Measurements from ENCODE around the gene IL13. TPM values are rescaled to one million over a fixed set of nuclear protein-coding genes. Genes with fewer than 3 reads are reported as not detected.
"Not testable (repeated sequence)": the region's sequence is repeated elsewhere in the genome, so short reads cannot be mapped to it uniquely, and the experiment has no call there.

IL13 gene
- total RNA-seq, 2 experiments from 2014 or later: 0.24 to 0.49 TPM

- CTCF ChIA-PET: interaction anchor here (0.7 to 0.8 kb wide), 2 partner anchors 9 to 15 kb away, joined by 3 read pairs; no protein-coding TSS in a partner anchor
- H3K27me3 Mint-ChIP-seq (ENCODE audit: low read depth): no peaks in the 10 kb centered on the region
- no peaks in the 10 kb centered on the region for H3K9me3 Mint-ChIP-seq
- H3K4me1 Mint-ChIP-seq (ENCODE audit: low read depth): peaks cover 27% of the 10 kb centered on the region
- H3K27ac Mint-ChIP-seq: peak overlapping the region; percentile 17
- peak; percentile 58 for DNase-seq
- intact Hi-C loops (cut with micrococcal nuclease): loop anchor here (1.0 to 5.0 kb wide), 7 partner anchors 47 to 589 kb away; partner anchors contain the start of genes KIF3A and SLC22A4
- no peaks in the 10 kb centered on the region for H3K36me3 Mint-ChIP-seq (ENCODE audit: low read depth)
- H3K4me3 Mint-ChIP-seq: no peak overlapping the region
Observed at GRCh38 chr5:132687995-132688394, 30.0 kb downstream of the IL13 start.

GRCh38 chr5:132688536-132689339 is 30.8 kb downstream of the IL13 start:
- intact Hi-C loops (cut with micrococcal nuclease): loop anchor here (1.0 to 5.0 kb wide), 7 partner anchors 47 to 589 kb away; partner anchors contain the start of genes KIF3A and SLC22A4
- Mint-ChIP-seq H3K27ac (peak overlapping the region; percentile 17), H3K27me3 (ENCODE audit: low read depth) (no peaks in the 10 kb centered on the region), H3K4me1 (ENCODE audit: low read depth) (peaks cover 27% of the 10 kb centered on the region), H3K36me3 (ENCODE audit: low read depth) (no peaks in the 10 kb centered on the region), H3K9me3 (no peaks in the 10 kb centered on the region), H3K4me3 (no peak overlapping the region)
- peak; percentile 69 for DNase-seq
- CTCF ChIA-PET: interaction anchor here (0.8 to 1.1 kb wide), 2 partner anchors 10 to 302 kb away, joined by 3 read pairs; no protein-coding TSS in a partner anchor

- CTCF ChIA-PET: interaction anchor here (0.7 to 1.1 kb wide), 2 partner anchors 87 to 303 kb away, joined by 3 to 4 read pairs; partner anchors contain the start of gene SEPTIN8
- DNase-seq: no peak
- peaks cover 25% of the 10 kb centered on the region for H3K4me1 Mint-ChIP-seq (ENCODE audit: low read depth)
- no peaks in the 10 kb centered on the region for H3K27me3 Mint-ChIP-seq (ENCODE audit: low read depth)
- H3K9me3 Mint-ChIP-seq: no peaks in the 10 kb centered on the region
- H3K4me3 Mint-ChIP-seq: no peak overlapping the region
- H3K27ac Mint-ChIP-seq: peak overlapping the region; percentile 30
- no peaks in the 10 kb centered on the region for H3K36me3 Mint-ChIP-seq (ENCODE audit: low read depth)
- intact Hi-C loops (cut with micrococcal nuclease): loop anchor here (2.0 to 5.0 kb wide), 2 partner anchors 47 to 397 kb away; partner anchors contain the start of genes KIF3A and SLC22A4
Observed at GRCh38 chr5:132689513-132689912, 31.5 kb downstream of the IL13 start.

- no peaks in the 10 kb centered on the region for H3K9me3 Mint-ChIP-seq
- no peak overlapping the region for H3K4me3 Mint-ChIP-seq
- no peaks in the 10 kb centered on the region for H3K27me3 Mint-ChIP-seq (ENCODE audit: low read depth)
- peaks cover 21% of the 10 kb centered on the region for H3K4me1 Mint-ChIP-seq (ENCODE audit: low read depth)
- intact Hi-C loops (cut with micrococcal nuclease): no loop called here
- no peak for DNase-seq
- no peaks in the 10 kb centered on the region for H3K36me3 Mint-ChIP-seq (ENCODE audit: low read depth)
- no peak overlapping the region for H3K27ac Mint-ChIP-seq
- CTCF ChIA-PET: interaction anchor here (0.7 to 1.1 kb wide), 2 partner anchors 87 to 304 kb away, joined by 3 to 4 read pairs; partner anchors contain the start of gene SEPTIN8
Observed at GRCh38 chr5:132690156-132690555, 32.2 kb downstream of the IL13 start.

- DNase-seq; intact Hi-C loops (cut with micrococcal nuclease); H3K9me3 Mint-ChIP-seq; H3K27ac Mint-ChIP-seq; H3K36me3 Mint-ChIP-seq (ENCODE audit: low read depth); H3K4me3 Mint-ChIP-seq; H3K27me3 Mint-ChIP-seq (ENCODE audit: low read depth): not testable (repeated sequence)
- CTCF ChIA-PET: interaction anchor here (1.0 kb wide), 1 partner anchor 164 kb away, joined by 3 read pairs; no protein-coding TSS in a partner anchor
- H3K4me1 Mint-ChIP-seq (ENCODE audit: low read depth): peaks cover 20% of the 10 kb centered on the region
Observed at GRCh38 chr5:132691755-132692631, 34.0 kb downstream of the IL13 start.

- Mint-ChIP-seq H3K36me3 (ENCODE audit: low read depth) (no peaks in the 10 kb centered on the region), H3K4me3 (no peak overlapping the region), H3K27me3 (ENCODE audit: low read depth) (no peaks in the 10 kb centered on the region), H3K4me1 (ENCODE audit: low read depth) (peaks cover 20% of the 10 kb centered on the region), H3K9me3 (no peaks in the 10 kb centered on the region), H3K27ac (no peak overlapping the region)
- no peak for DNase-seq
- intact Hi-C loops (cut with micrococcal nuclease): no loop called here
- CTCF ChIA-PET: no interaction called here
Observed at GRCh38 chr5:132692632-132692967, 34.6 kb downstream of the IL13 start.

GRCh38 chr5:132695956-132696355 is 38.0 kb downstream of the IL13 start:
- peaks cover 14% of the 10 kb centered on the region for H3K36me3 Mint-ChIP-seq (ENCODE audit: low read depth)
- CTCF ChIA-PET: interaction anchor here (1.2 kb wide), 1 partner anchor 170 kb away, joined by 3 read pairs; no protein-coding TSS in a partner anchor
- intact Hi-C loops (cut with micrococcal nuclease): no loop called here
- H3K27me3 Mint-ChIP-seq (ENCODE audit: low read depth): no peaks in the 10 kb centered on the region
- H3K4me1 Mint-ChIP-seq (ENCODE audit: low read depth): no peaks in the 10 kb centered on the region
- no peak overlapping the region for H3K4me3 Mint-ChIP-seq
- no peak for DNase-seq
- no peaks in the 10 kb centered on the region for H3K9me3 Mint-ChIP-seq
- H3K27ac Mint-ChIP-seq: no peak overlapping the region

- Mint-ChIP-seq H3K36me3 (ENCODE audit: low read depth) (peaks cover 18% of the 10 kb centered on the region), H3K4me3 (no peak overlapping the region), H3K27me3 (ENCODE audit: low read depth) (no peaks in the 10 kb centered on the region), H3K4me1 (ENCODE audit: low read depth) (no peaks in the 10 kb centered on the region), H3K9me3 (no peaks in the 10 kb centered on the region), H3K27ac (no peak overlapping the region)
- CTCF ChIA-PET: interaction anchor here (0.6 to 1.8 kb wide), 2 partner anchors 10 to 129 kb away, joined by 3 to 5 read pairs; no protein-coding TSS in a partner anchor
- no peak for DNase-seq
- intact Hi-C loops (cut with micrococcal nuclease): no loop called here
Observed at GRCh38 chr5:132704875-132705274, 46.9 kb downstream of the IL13 start.

GRCh38 chr5:132708645-132709044 is 50.7 kb downstream of the IL13 start:
- Mint-ChIP-seq H3K27ac (no peak overlapping the region), H3K4me3 (no peak overlapping the region), H3K9me3 (no peaks in the 10 kb centered on the region), H3K36me3 (ENCODE audit: low read depth) (peaks cover 3% of the 10 kb centered on the region), H3K27me3 (ENCODE audit: low read depth) (no peaks in the 10 kb centered on the region), H3K4me1 (ENCODE audit: low read depth) (no peaks in the 10 kb centered on the region)
- DNase-seq: no peak
- CTCF ChIA-PET: interaction anchor here (1.4 to 1.5 kb wide), 2 partner anchors 10 to 182 kb away, joined by 3 to 9 read pairs; no protein-coding TSS in a partner anchor
- intact Hi-C loops (cut with micrococcal nuclease): no loop called here

Other genes starting within 250 kb of the IL13 start
- gene IRF1, start 167.4 kb upstream of the IL13 start, total RNA-seq: 10 to 100 TPM; 84.3 to 88.4 TPM
- not detected for gene IL5, start 114.7 kb upstream of the IL13 start, total RNA-seq
- gene RAD50, start 101.2 kb upstream of the IL13 start, total RNA-seq: 10 to 100 TPM; 39.1 to 42.4 TPM
- gene IL4, start 15.8 kb downstream of the IL13 start, total RNA-seq: not detected
- gene KIF3A, start 79.4 kb downstream of the IL13 start, total RNA-seq: 1 to 10 TPM; 5.0 to 6.1 TPM
- 1 to 10 TPM; 1.4 to 2.5 TPM for gene CCNI2, start 89.3 kb downstream of the IL13 start, total RNA-seq
- 10 to 100 TPM; 24.9 to 29.2 TPM for gene SEPTIN8, start 119.1 kb downstream of the IL13 start, total RNA-seq
- not detected for gene SOWAHA, start 155.1 kb downstream of the IL13 start, total RNA-seq
- gene SHROOM1, start 172.5 kb downstream of the IL13 start, total RNA-seq: under 1 TPM; 0.21 to 0.64 TPM
- gene GDF9, start 208.3 kb downstream of the IL13 start, total RNA-seq: 1 to 10 TPM in 1 of 2 experiments, under 1 TPM in 1; 0.64 to 1.2 TPM
- 100 to 1,000 TPM; 677 to 784 TPM for gene UQCRQ, start 208.5 kb downstream of the IL13 start, total RNA-seq
- 1 to 10 TPM; 1.8 to 2.0 TPM for gene LEAP2, start 215.5 kb downstream of the IL13 start, total RNA-seq